Measurements from ENCODE around the gene FARP1.

GRCh38 chr13:98396071-98396710 lies 253.3 kb downstream of the FARP1 start:
- TF ChIP-seq, protein P1, sequence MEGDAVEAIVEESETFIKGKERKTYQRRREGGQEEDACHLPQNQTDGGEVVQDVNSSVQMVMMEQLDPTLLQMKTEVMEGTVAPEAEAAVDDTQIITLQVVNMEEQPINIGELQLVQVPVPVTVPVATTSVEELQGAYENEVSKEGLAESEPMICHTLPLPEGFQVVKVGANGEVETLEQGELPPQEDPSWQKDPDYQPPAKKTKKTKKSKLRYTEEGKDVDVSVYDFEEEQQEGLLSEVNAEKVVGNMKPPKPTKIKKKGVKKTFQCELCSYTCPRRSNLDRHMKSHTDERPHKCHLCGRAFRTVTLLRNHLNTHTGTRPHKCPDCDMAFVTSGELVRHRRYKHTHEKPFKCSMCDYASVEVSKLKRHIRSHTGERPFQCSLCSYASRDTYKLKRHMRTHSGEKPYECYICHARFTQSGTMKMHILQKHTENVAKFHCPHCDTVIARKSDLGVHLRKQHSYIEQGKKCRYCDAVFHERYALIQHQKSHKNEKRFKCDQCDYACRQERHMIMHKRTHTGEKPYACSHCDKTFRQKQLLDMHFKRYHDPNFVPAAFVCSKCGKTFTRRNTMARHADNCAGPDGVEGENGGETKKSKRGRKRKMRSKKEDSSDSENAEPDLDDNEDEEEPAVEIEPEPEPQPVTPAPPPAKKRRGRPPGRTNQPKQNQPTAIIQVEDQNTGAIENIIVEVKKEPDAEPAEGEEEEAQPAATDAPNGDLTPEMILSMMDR (IDR thresholded peaks at IDR 0.05): no peak
- TF ChIP-seq ESRRA (IDR thresholded peaks at IDR 0.05; ENCODE audit: borderline replicate concordance, low read length) (no peak), RAD21 (conservative IDR thresholded peaks at IDR 0.05 in 1 of 2, IDR thresholded peaks at IDR 0.05 in 1 of 2) (no peak), HDAC2 (IDR thresholded peaks at IDR 0.05) (no peak), RARB (CRISPR knock-in tag; IDR thresholded peaks at IDR 0.05) (no peak), MAZ (IDR thresholded peaks at IDR 0.05; ENCODE audit: borderline replicate concordance, low read depth, low read length) (no peak), POLR2A (IDR thresholded peaks at IDR 0.05; ENCODE audit: low read length) (no peak)

Measured in A549 (cell line).